ENCODE results near the gene PLXNB2.

PLXNB2 gene

GRCh38 chr22:50245214-50246072 is 62.0 kb downstream of the PLXNB2 start:
- TF ChIP-seq BACH2 (CRISPR knock-in tag; IDR thresholded peaks at IDR 0.05; ENCODE audit: borderline replicate concordance) (no peak), ISL1 (CRISPR knock-in tag; IDR thresholded peaks at IDR 0.05) (no peak)
- ATAC-seq: peak; percentile 8

DNA sequence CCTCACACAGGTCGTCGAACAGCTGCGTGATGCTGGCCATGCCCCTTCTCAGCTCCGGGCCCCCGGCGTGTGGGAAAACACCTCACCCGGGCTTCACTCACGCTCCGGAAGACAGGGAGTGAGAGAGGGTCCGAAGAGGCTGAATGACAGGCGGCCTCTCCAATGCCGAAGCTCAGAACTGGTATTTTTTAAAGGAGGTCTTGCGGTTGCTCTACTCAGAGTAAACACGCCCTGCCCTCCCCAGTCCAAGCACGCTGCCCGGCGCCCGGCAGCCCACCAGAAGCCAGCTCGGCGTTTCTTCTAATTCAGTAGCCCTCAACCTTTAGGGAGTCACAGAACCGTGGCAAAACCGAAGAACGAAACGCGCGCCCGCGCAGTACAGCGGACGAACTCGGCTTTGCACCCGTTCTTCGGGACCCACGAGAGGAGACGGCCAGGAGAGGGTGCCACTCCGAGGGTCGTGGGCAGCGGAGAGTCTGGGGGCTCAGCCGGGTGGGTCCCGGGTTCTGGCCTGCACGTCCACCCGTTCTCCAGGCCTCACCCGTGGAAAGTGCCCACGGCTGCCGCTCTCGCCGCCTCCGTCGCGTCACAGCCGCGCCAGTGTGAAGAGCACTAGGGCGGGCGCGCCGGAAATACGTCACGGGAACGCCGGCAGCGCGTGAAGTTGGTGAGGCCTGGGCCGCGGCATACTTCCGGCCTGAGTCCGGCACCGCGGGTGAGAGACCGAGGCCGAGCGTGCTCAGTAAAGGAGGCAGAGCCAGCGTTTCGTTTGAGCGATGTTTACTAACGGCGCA is 62.8 kb downstream of the PLXNB2 start, which contains the start of gene TUBGCP6:
TUBGCP6 (minus strand) TSS at position 604 of the 794 bp plus-strand sequence; CDS start at position 40, 564 bp downstream.
- no peak for TF ChIP-seq BACH2 (CRISPR knock-in tag; IDR thresholded peaks at IDR 0.05; ENCODE audit: borderline replicate concordance)
- TF ChIP-seq ZC3H10 (CRISPR knock-in tag; IDR thresholded peaks at IDR 0.05): peak; percentile 10; the same call in 1 of the 2 replicates
- peak; percentile 79 for ATAC-seq

- no peak; the same call in 1 of the 3 replicates for ATAC-seq
- TF ChIP-seq RARB (CRISPR knock-in tag; IDR thresholded peaks at IDR 0.05) (no peak), BACH2 (CRISPR knock-in tag; IDR thresholded peaks at IDR 0.05; ENCODE audit: borderline replicate concordance) (no peak), POU6F1 (CRISPR knock-in tag; IDR thresholded peaks at IDR 0.05; ENCODE audit: borderline replicate concordance, low read depth) (no peak), ZC3H10 (CRISPR knock-in tag; IDR thresholded peaks at IDR 0.05) (no peak), SNAI2 (CRISPR knock-in tag; IDR thresholded peaks at IDR 0.05) (no peak), ARNTL (CRISPR knock-in tag; IDR thresholded peaks at IDR 0.05; ENCODE audit: borderline replicate concordance, low read depth) (no peak)
Measured at GRCh38 chr22:50243685-50244419, 63.6 kb downstream of the PLXNB2 start.

DNA sequence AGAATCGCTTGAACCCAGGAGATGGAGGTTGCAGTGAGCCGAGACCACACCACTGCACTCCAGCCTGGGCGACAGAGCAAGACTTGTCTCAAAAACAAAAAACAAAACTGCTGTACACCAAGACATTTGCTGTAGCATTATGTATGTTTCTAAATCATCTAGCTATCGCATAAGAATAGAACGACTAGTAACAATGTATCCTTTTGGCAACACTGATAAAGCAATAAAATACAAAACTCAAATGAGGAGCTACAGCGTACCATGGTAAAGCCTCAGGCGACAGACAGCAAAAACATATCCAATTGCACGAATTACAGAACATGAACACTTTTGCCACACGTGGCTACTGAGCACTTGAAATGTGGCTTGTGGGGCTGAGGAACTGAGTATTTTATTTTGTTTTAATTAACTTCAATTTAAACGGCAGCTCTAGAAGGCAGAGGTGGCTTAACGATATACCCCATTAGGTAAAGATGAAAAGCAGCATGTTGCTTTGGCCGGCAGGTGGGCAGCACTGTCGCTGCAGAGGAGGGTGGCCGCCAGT is 65.0 kb downstream of the PLXNB2 start:
- ATAC-seq: no peak
- TF ChIP-seq GLIS3 (CRISPR knock-in tag; IDR thresholded peaks at IDR 0.05) (no peak), TCF4 (CRISPR knock-in tag; IDR thresholded peaks at IDR 0.05; ENCODE audit: borderline replicate concordance) (no peak)
- TF ChIP-seq, protein P1, sequence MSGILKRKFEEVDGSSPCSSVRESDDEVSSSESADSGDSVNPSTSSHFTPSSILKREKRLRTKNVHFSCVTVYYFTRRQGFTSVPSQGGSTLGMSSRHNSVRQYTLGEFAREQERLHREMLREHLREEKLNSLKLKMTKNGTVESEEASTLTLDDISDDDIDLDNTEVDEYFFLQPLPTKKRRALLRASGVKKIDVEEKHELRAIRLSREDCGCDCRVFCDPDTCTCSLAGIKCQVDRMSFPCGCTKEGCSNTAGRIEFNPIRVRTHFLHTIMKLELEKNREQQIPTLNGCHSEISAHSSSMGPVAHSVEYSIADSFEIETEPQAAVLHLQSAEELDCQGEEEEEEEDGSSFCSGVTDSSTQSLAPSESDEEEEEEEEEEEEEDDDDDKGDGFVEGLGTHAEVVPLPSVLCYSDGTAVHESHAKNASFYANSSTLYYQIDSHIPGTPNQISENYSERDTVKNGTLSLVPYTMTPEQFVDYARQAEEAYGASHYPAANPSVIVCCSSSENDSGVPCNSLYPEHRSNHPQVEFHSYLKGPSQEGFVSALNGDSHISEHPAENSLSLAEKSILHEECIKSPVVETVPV (CRISPR knock-in tag; IDR thresholded peaks at IDR 0.05): no peak

- no peak for TF ChIP-seq POU6F1 (CRISPR knock-in tag; IDR thresholded peaks at IDR 0.05; ENCODE audit: borderline replicate concordance, low read depth)
- TF ChIP-seq, protein P2, sequence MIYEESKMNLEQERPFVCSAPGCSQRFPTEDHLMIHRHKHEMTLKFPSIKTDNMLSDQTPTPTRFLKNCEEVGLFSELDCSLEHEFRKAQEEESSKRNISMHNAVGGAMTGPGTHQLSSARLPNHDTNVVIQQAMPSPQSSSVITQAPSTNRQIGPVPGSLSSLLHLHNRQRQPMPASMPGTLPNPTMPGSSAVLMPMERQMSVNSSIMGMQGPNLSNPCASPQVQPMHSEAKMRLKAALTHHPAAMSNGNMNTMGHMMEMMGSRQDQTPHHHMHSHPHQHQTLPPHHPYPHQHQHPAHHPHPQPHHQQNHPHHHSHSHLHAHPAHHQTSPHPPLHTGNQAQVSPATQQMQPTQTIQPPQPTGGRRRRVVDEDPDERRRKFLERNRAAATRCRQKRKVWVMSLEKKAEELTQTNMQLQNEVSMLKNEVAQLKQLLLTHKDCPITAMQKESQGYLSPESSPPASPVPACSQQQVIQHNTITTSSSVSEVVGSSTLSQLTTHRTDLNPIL (CRISPR knock-in tag; IDR thresholded peaks at IDR 0.05; ENCODE audit: low read depth): no peak
- TF ChIP-seq SNAI2 (CRISPR knock-in tag; IDR thresholded peaks at IDR 0.05): no peak
- TF ChIP-seq PATZ1 (CRISPR knock-in tag; IDR thresholded peaks at IDR 0.05; ENCODE audit: borderline replicate concordance): no peak
- no peak for TF ChIP-seq BACH2 (CRISPR knock-in tag; IDR thresholded peaks at IDR 0.05; ENCODE audit: borderline replicate concordance)
- no peak for TF ChIP-seq ISL1 (CRISPR knock-in tag; IDR thresholded peaks at IDR 0.05)
- TF ChIP-seq ZNF8 (CRISPR knock-in tag; IDR thresholded peaks at IDR 0.05): no peak
- TF ChIP-seq ZNF565 (CRISPR knock-in tag; conservative IDR thresholded peaks at IDR 0.05; ENCODE audit: low read depth): no peak
- TF ChIP-seq ZFP3 (CRISPR knock-in tag; IDR thresholded peaks at IDR 0.05): no peak
- no peak for TF ChIP-seq GLIS3 (CRISPR knock-in tag; IDR thresholded peaks at IDR 0.05)
- no peak for TF ChIP-seq RARB (CRISPR knock-in tag; IDR thresholded peaks at IDR 0.05)
- TF ChIP-seq TSHZ2 (CRISPR knock-in tag; IDR thresholded peaks at IDR 0.05): no peak
- no peak for TF ChIP-seq TCF4 (CRISPR knock-in tag; IDR thresholded peaks at IDR 0.05; ENCODE audit: borderline replicate concordance)
- TF ChIP-seq OSR1 (CRISPR knock-in tag; IDR thresholded peaks at IDR 0.05): no peak
- ATAC-seq: no peak
Measured at GRCh38 chr22:50238755-50239154, 68.7 kb downstream of the PLXNB2 start.
